Endothelial cell of umbilical vein (primary cell): ENCODE data around the gene MATR3.

Experiments used
- CTCF ChIP-seq, 2 donors: IDR thresholded peaks; 1 replicate in 1 of 2; 2 replicates in 1 of 2; pipeline ENCODE4 v1.5.1; 2011; ENCODE audit warnings: low read length in 2 of 2, mild to moderate bottlenecking in 2 of 2, moderate library complexity in 2 of 2, control low read depth in 1 of 2, inconsistent platforms in 1 of 2, low read depth in 1 of 2; ENCODE audit not compliant: insufficient read depth in 1 of 2; ENCODE audit errors: extremely low read depth in 1 of 2
- EZH2 ChIP-seq: IDR thresholded peaks from 2 replicates; pipeline ENCODE4 v1.6.1; 2012; ENCODE audit warnings: borderline replicate concordance, low read depth, mild to moderate bottlenecking, moderate library complexity, low read length, inconsistent platforms; ENCODE audit not compliant: severe bottlenecking
- FOS ChIP-seq: IDR thresholded peaks from 2 replicates; pipeline ENCODE4 v1.6.1; 2011; ENCODE audit warnings: mild to moderate bottlenecking, low read length, moderate library complexity, borderline replicate concordance; ENCODE audit not compliant: insufficient read depth
- GATA2 ChIP-seq: IDR thresholded peaks from 2 replicates; pipeline ENCODE4 v1.7.0; 2011; ENCODE audit warnings: low read depth, mild to moderate bottlenecking, moderate library complexity, mixed read lengths, low read length; ENCODE audit not compliant: insufficient read length, insufficient read depth
- JUN ChIP-seq: IDR thresholded peaks from 2 replicates; pipeline ENCODE4 v1.6.1; 2011; ENCODE audit warnings: borderline replicate concordance, low read depth; ENCODE audit not compliant: insufficient read length, insufficient read depth
- MYC ChIP-seq: IDR thresholded peaks from one replicate; pipeline ENCODE4 v1.6.1; 2011; ENCODE audit warnings: mild to moderate bottlenecking, low read depth, low read length
- POLR2A ChIP-seq: IDR thresholded peaks from 2 replicates; pipeline ENCODE4 v1.6.1; 2012; ENCODE audit warnings: low read depth, mild to moderate bottlenecking, control low read depth, low read length
- POLR2AphosphoS5 ChIP-seq: IDR thresholded peaks from 2 replicates; pipeline ENCODE4 v1.6.1; 2012; ENCODE audit warnings: low read depth, mild to moderate bottlenecking, control low read depth, low read length, moderate library complexity; ENCODE audit not compliant: insufficient read depth

- TF ChIP-seq CTCF (IDR thresholded peaks at IDR 0.05; ENCODE audit: extremely low read depth in 1 of 2, insufficient read depth in 1 of 2, low read depth in 1 of 2, low read length in 2 of 2) (no peak), EZH2 (no peak), POLR2A (no peak), JUN (no peak), MYC (no peak), POLR2AphosphoS5 (no peak), GATA2 (no peak), FOS (no peak)
These were observed 2.0 kb downstream of the MATR3 start for GRCh38 chr5:139295346-139296057.
